ENCODE data around the gene POU5F1.
A peak's percentile ranks its signal among the peaks of the same experiment; 100 is the strongest.

- no peak for TF ChIP-seq CTCF (IDR thresholded peaks at IDR 0.05)
- TF ChIP-seq EP300 (IDR thresholded peaks at IDR 0.05), result peak in 1 of 2 donors; percentile 7
- TF ChIP-seq POLR2A (IDR thresholded peaks at IDR 0.05), result no peak
Measured at GRCh38 chr6:31216208-31216898, 45.9 kb upstream of the POU5F1 start.

Data from tibial nerve (tissue), 4 donors.